GM19372 (cell line): ENCODE data around the gene SLC1A2.

Source experiments
- ATAC-seq: cut with Tn5 transposase; IDR thresholded peaks from one replicate; pipeline ENCODE4 v1.9.1; 2021; ENCODE audit warnings: mild to moderate bottlenecking, low read depth, moderate library complexity; ENCODE audit not compliant: unreplicated experiment

SLC1A2 gene

DNA sequence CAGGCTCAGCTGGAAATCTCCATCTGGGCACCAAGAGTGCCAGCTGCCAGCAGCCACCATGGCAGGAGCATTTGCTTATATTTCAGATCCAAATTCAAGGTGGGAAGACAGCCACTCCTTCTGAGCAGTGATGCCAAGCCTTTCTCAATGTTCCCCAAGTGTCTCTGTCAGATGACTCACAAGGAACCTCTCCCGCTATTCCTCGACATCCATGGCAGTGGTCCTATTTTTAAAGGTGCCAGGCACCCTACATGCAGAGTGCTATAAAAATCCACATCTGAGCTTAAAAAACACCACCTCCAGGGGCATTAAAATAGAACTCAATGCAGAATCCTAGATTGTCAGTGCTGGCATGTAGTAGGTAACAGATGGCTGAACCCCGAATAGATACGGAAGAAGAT, 112.1 kb downstream of the SLC1A2 start:
- ATAC-seq = no peak

DNA sequence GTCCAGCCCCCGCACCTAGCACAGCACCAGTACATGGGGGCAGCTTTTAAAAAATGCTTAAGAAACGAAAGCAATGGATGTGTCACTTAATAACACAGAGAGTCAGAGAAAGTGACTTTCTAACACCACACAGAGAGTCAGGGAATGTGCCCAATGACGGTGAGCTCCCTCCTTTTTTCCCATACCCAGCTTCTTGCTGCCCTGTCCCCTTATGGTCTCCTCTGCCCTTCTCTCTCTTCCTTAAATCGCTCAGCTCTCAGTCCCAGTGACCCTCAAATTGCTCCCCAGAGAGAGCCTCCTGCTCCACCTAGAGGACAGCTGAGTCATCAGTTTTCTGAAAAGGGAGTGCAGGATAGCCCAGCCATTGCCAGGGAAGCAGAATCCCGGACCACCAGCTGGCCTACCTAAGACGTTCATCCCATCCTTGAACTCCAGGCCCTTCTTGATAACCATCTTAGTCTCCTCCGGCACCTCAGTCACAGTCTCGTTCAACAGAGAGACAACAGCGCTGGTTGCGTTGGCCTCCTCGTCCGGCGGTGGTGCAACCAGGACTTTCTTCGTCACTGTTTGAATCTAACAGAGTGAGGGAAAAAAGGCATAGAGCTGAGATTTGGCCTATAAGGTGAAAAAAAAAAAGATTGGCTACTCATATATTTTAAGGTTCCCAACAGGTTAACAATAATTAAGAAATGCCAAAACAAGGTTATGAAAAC, 113.5 kb downstream of the SLC1A2 start:
- ATAC-seq = no peak

DNA sequence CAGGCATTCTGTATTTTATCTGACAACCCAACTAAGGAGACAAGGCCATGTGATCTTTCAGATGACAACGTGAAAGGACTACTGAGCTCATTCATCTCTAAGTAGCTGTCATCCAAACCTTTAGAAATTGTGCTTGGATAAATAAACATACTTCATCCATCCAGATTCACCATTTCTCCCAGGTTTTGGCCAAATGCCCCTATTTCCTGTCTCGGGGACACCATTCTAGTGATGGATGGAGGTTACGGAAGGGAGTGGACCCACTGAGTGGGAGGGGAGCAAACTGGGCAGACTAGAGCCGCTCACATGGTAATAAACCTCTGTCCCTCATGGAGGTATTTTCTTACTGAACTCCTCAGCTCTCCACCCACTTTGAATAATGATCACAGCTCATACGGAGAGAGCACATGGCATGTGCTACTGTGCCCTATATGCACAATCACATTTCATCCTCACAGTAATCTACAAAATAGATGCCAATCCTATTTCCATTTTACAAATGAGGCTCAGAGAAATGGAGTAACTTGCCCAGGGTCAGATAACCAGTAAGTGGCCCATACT, 114.4 kb downstream of the SLC1A2 start:
- no peak for ATAC-seq

DNA sequence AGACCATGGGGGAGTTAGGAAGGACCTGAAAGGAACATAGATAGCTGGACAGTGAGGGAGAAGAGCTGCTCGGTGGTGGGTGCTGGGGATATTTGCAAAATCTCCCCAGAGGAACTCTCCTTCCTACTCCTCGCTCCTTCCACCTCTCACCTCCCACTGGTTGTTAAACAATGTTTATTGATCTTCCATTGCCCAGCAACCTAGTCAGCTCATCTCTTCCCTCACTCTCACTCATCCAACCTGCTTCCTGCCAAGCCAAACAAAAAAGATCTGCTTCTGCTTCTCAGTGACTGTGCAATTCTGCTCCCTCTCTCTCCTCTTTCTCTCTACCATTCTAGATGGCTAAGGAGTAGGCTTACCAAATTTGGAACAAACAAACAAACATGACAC, 115.0 kb downstream of the SLC1A2 start:
- no peak for ATAC-seq

DNA sequence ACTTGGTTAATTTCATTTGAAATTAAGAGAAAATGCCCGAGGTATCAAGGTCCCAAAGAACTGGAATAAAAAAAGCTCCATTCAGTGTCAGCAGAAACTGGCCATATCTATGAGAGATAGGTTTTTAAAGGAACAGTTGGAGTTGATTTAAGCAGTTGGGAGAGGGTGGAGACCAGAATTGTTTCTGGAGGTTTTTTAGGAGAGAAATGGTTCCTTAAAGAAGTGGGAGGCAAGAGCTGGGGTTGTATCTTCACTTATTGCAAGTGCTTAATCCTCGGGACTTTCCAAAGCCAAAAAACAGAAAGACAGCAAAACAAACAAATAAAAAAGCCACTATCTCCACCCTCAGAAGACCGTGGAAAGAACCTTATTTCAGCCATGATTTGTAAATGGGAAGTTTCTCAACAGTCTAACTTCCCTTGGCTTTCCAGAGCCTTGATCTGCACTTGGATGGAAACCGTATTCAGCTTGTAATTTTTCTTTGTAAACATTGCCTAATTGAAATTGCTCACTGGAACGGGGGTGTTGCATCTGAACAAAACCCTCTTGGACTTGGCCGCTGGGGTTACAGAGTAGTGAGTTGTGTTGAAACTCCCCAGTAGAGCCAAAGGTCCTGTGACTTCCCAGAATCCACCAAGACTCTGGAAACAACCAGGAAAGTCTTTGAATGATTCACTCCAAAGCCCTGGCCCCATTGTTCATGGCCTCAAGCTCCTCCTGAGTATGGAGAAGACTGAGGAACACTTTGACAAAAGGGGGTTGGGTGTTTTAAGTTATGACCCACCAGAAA, 115.6 kb downstream of the SLC1A2 start:
- no peak for ATAC-seq

DNA sequence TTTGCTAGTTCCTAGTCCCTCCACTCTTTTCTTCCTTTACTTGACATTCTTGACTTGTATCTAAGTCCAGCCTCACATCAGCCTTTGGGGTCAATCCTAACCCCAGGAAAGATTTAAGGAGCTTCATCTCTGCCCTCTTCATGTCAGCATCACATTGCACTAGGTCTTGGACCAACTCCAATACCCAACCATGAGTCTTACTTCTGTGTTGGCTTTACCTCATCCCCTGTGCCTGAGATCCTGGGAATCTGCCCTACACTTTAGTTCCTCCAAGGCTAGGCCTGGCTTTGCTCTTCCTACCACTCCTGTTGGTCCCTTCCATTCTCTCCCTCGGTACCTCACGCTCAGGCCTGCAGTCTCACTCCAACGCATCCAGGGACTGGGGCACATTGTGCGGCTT, 117.0 kb downstream of the SLC1A2 start:
- no peak for ATAC-seq

DNA sequence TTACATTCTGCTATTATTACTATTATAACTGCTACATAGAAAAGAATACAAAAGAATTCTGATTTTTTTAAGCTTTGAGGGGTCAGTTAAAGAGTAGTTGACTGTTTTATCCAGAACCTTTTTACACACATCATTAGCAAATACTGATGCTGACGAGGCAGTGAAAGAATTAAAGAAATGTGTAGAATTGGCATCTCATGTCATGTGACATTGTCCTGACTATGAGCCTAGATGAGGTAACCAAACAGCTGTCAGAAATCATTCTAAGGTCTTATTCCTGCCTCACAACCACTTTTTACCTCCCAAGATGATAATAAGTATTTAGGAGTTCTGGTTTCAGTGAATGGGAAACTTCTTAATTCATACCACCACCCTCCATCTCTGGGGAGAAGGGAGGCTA, 121.0 kb downstream of the SLC1A2 start:
- no peak for ATAC-seq

DNA sequence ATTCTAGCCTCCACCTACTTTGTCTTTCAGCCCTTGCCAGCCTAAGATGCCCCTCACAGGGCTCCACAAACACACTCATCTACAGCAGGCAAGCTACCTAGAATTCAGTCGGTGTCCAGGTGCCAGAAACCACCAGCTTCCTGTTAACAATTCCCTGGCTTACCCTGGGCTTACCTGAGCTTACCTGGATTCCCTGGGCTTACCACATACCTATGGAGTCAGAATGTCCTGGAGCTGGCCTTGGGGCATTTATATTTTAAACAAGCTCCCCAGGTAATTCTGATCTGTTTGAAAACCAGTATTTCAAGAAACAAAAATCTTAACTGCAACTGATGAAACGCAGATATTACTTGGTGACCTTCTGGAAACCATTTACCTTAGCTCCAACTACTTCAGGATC, 123.6 kb downstream of the SLC1A2 start:
- no peak for ATAC-seq

DNA sequence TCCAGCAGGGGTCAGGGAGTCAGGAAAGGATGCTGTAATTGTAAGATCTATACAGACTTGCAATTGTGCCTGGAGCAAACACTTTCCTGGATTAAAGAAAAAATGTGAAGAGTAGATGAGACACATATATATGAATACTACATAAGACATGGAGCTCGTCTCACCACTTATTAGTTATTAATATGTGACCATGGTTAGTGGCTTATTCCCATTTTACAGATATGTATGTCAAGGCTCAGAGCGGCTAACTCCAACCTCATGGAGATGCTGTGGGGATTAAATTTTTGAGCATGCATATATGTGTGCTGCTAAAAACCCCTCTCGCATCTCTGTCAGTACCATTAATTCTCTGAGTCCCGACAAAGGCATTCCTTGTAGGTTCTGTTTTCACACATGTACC, 125.7 kb downstream of the SLC1A2 start:
- ATAC-seq = no peak

DNA sequence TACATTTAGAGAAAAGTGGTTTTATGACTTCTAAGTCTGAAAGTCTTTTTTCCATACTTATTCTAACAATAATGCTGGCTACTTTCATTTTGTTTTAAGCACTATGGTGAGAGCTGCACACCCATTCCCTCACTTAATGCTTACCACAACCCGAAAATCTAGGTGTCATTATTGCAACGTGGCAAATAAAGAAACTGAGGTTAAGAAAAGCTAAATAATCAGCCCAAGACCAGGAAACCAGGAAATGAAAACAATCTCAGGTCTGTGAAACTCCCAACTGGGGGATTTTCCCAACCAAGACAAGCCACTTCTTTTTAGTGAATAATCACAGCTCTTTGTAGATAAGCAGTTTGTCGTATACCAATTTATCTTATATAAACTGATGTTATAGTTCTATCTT, 126.3 kb downstream of the SLC1A2 start:
- no peak for ATAC-seq

DNA sequence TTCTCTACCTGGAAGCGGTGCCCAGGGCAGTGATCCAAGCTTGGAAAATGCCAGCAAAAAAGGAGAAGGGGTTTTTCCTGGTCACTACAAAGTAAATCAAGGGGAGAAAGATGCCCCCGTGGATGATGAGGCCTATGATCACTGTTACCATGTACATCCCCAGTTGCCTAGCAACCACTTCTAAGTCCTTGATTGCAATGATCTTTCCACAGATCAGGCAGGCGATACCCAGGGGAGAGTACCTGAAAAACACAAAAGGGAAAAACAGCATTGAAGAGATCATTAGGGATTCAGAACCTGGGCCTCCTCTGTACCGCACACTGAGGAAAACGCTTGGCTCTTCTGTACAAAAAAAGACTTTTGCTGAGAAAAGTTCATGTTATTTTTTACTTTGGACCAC, 127.1 kb downstream of the SLC1A2 start:
- ATAC-seq = no peak

DNA sequence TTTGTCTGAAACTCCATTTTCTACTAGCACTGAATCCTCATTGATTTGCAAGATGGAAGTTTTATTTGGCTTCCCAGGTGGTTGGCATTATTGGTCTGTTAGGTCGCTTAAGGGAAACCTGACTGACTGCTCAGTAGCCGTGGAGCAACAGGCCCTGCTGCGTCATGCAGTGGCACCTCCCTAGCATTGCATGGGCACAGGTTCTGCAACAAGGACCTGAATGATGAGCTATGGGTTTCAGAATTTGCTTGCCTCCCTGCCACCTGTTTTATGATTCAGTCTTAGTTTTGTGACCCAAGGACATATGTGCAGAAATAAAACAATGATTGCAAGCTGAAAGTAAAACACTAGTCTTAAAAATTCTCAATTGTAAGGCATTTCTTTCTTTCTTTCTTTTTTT, 128.5 kb downstream of the SLC1A2 start:
- no peak for ATAC-seq

DNA sequence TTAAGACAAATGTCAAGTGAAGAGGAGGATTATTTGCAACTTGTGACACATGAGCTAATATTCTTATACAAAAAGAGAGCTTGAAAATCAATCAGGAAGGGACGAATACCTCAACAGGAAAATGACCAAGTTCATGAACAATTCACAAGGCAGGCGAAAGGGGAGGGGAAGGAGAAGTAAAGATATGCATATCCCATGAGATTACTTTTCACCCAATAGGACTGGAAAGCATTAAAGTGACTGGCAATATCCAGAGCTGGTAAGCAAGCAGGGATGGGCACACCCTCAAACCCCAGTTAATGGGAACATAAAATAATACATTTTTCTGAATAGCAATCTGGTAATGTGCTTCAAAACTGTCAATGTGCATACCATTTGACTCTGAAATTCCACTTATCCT, 129.5 kb downstream of the SLC1A2 start:
- ATAC-seq = no peak

DNA sequence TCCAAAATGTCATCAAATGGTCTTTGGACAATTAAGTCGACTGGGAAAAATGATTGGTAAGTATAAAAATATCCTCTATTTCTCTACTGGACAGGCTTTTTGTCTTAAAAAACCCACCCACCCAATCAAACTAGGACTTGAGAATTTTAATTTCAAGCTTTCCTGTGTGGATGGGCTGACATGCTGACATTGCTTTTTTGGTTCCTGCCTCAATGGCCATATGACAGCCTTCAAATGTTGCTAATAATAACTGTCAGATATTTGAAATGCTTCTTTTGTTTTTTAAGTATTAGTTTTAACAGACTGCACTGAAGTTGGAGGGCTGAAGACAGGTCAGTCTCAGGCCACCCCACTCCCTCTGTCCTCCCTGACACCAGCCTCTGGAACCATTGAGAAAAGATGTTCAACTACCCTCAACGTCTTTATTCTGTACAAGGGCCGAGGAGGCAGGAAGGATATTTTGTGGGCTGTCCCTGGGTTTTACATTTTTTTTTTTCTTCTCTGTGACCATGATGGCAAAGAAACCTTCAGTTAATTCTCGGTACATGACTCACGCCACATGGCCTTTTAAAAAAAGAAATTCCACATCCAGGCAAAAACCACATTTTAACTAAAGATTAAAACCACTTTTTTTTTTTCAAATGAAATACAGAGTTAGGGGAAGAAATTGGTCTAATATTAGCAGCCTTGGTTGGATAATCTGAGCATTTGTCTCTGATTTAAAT, 130.4 kb downstream of the SLC1A2 start:
- no peak for ATAC-seq

DNA sequence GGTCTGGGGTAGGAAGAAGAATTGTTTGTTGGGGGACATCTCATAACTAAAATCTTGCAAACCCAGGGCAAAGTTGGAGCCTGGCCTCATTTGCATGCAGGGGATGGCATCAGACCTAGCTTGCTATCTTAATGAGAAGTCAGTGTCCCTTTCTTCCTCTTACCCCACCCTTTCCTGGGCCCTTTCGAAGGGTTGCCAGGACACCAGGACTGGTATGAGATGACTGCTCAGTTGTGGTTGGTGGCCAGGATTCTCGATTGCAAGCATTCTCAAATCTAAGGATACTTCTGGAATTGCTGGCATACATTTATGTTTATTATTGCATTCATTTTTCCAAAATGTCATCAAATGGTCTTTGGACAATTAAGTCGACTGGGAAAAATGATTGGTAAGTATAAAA, 131.0 kb downstream of the SLC1A2 start:
- ATAC-seq = no peak

DNA sequence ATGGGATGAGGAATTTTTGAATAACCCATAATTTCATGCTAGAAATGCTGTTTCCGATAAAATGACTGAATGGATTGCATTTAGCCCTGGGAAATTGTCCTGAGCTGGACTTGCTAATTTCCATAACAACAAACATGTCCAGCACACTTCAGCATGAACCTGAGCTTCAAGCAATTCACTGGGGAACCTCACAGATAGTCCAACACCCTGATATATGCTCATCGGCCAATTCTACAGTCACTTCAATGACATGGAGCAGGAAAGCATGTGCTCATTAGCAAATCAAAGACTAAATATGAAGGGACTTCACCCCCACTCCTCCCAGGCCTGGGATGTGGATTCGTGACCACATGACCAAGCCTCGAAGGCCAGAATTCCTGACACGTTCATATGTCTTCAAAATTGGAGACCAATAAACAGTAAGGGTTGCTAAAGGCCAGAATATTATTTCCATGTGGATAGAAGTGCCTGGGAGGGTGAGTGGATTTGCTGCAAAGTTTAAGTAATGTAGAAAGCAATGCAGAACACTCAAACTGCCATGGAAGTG, 131.9 kb downstream of the SLC1A2 start:
- no peak for ATAC-seq

DNA sequence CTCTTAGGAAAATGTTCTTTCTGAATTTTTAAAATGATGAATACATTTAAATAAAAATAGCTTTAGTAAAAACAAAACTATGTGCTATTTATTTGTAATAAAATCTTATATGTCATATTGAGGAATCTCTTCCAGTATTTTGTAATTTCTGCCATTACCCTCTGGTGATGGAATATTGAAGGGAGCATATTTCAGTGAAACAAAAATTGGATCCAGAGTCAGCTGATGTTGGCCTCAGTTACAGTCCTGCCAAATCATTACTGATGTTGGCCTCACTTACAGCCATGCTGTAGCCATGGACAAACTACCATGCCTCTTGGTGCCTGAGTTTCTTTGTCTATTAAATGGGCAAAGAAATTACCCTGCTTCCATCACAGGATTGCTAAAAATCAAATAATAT, 133.2 kb downstream of the SLC1A2 start:
- ATAC-seq = no peak

DNA sequence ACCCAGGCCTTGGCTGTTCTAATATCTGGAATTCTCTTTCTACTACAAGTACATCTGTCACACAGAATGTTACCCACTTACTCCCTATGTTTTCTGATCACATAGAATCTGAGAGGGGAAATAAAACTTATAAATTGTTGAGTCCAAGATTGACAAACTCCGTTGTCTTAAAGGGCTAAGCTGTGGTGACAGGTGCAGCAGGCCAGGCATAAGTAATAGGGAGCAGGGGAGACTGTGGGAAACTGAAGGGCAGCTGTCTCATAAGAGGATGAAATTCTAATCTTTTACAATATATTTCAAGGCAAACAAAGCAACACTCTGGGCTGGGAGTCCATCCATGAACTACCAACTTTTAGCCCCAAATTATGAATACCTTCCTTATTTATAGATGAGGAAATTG, 133.9 kb downstream of the SLC1A2 start:
- ATAC-seq = no peak

DNA sequence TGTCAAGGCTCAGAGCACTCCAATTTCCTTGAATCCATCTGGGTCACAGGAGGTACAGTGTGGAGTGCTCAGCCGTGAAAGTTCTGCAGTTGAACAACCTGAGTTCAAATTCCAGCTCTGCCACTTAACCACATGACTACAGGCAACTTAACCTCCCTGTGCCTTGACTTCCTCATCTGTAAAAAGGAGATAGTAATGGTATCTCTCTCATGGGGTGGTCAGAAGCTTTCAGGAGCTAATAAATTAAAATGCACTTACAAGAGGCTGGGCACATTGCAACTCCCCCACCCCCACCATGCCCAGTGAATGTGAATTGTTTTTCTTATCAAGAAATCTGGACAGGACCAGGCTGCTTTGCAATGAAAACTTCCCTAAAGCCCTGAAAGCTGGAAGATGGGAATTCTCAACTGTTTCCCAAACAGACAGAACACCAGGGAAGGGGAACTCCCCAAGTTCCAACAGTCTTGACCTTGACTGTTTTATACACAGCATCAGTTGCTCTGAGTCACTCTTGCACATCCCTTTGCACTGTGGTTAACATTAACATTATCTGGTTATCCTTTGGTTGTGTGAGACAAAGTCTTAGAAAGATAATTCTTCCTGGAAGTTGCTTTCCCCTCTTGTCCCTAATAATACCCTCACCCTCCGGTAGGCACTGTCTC, 137.0 kb downstream of the SLC1A2 start:
- ATAC-seq = no peak

DNA sequence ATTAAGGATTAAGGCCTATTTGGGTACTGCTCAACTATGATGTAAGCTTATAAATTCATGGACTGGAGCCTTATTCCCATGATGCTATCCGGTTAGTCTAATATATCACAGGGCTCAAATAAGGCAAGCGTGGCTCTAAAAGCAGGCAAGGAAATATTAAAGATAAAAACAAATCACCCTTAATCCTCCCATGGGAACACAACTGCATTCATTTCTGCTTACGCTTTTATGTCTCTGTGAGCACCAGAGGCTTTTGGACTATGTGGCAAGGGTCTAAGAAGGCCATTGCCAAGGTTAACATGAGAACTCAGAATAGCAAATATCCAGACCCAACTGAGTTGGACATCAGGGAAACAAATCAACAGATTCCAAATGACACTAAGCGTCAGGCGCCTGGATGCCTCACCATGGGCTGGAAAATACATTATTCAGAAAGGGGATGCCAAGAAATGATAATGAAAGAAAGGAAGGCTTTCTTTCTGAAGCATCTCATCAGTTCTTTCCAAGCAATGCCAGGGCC, 138.1 kb downstream of the SLC1A2 start:
- no peak for ATAC-seq
